Measurements from ENCODE around the gene GRSF1. TPM values are rescaled to one million over a fixed set of nuclear protein-coding genes. Genes with fewer than 3 reads are reported as not detected.
A peak's percentile ranks its signal among the peaks of the same experiment; 100 is the strongest.

GRSF1 gene
- total and polyA plus RNA-seq, 10 of the 15 experiments (the other 5 are each of a cell fraction or from before 2014, with no cell fraction given) = 37.5 to 105 (median 68.4) TPM

GRCh38 chr4:70874268-70875156 lies 34.8 kb upstream of the GRSF1 start (continued):
- TF ChIP-seq, protein P1, sequence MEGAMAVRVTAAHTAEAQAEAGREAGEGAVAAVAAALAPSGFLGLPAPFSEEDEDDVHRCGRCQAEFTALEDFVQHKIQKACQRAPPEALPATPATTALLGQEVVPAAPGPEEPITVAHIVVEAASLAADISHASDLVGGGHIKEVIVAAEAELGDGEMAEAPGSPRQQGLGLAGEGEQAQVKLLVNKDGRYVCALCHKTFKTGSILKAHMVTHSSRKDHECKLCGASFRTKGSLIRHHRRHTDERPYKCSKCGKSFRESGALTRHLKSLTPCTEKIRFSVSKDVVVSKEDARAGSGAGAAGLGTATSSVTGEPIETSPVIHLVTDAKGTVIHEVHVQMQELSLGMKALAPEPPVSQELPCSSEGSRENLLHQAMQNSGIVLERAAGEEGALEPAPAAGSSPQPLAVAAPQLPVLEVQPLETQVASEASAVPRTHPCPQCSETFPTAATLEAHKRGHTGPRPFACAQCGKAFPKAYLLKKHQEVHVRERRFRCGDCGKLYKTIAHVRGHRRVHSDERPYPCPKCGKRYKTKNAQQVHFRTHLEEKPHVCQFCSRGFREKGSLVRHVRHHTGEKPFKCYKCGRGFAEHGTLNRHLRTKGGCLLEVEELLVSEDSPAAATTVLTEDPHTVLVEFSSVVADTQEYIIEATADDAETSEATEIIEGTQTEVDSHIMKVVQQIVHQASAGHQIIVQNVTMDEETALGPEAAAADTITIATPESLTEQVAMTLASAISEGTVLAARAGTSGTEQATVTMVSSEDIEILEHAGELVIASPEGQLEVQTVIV (IDR thresholded peaks at IDR 0.05; ENCODE audit: borderline replicate concordance, partially characterized antibody) = no peak
- TF ChIP-seq IRF4 (IDR thresholded peaks at IDR 0.05; ENCODE audit: low read depth, low read length) (peak; percentile 63; the same call in 1 of the 2 replicates), POLR2A (IDR thresholded peaks at IDR 0.05; ENCODE audit: low read depth, low read length) (no peak), MYC (IDR thresholded peaks at IDR 0.05; ENCODE audit: insufficient read depth, insufficient read length, insufficient replicate concordance, low read length, severe bottlenecking) (no peak), NFXL1 (IDR thresholded peaks at IDR 0.05; ENCODE audit: borderline replicate concordance) (no peak), KDM1A (IDR thresholded peaks at IDR 0.05; ENCODE audit: borderline replicate concordance) (no peak), ATF2 (IDR thresholded peaks at IDR 0.05; ENCODE audit: low read length) (0 out of 2 replicates have a peak, but pooled peaks have one; percentile 20), RUNX3 (IDR thresholded peaks at IDR 0.05; ENCODE audit: low read length) (peak; percentile 59), LARP7 (IDR thresholded peaks at IDR 0.05) (no peak), STAT3 (IDR thresholded peaks at IDR 0.05; ENCODE audit: low read depth, low read length) (no peak), JUND (IDR thresholded peaks at IDR 0.05; ENCODE audit: low read depth, low read length) (no peak), ZNF384 (IDR thresholded peaks at IDR 0.05; ENCODE audit: borderline replicate concordance, low read depth, low read length) (peak; percentile 62; the same call in 1 of the 2 replicates), PAX5 (IDR thresholded peaks at IDR 0.05; ENCODE audit: borderline replicate concordance, low read depth, low read length) (no peak), PAX8 (IDR thresholded peaks at IDR 0.05) (no peak), RFX5 (IDR thresholded peaks at IDR 0.05; ENCODE audit: low read depth, low read length) (no peak), TARDBP (IDR thresholded peaks at IDR 0.05; ENCODE audit: borderline replicate concordance) (no peak), NR2C1 (IDR thresholded peaks at IDR 0.05) (no peak), MEF2B (IDR thresholded peaks at IDR 0.05; ENCODE audit: partially characterized antibody, poor library complexity, severe bottlenecking) (peak; percentile 10), EP300 (IDR thresholded peaks at IDR 0.05; ENCODE audit: borderline replicate concordance in 1 of 2, control insufficient read depth in 1 of 2, low read depth in 2 of 2, low read length in 2 of 2) (peak in 1 of 2 experiments; percentile 17; a peak in 2 of 4 replicates), KLF5 (IDR thresholded peaks at IDR 0.05; ENCODE audit: partially characterized antibody) (no peak), HDAC2 (IDR thresholded peaks at IDR 0.05) (no peak), NR2F1 (conservative IDR thresholded peaks at IDR 0.05) (no peak), CHD4 (IDR thresholded peaks at IDR 0.05) (no peak), NFIC (IDR thresholded peaks at IDR 0.05; ENCODE audit: low read depth, low read length) (peak; percentile 58; the same call in 1 of the 2 replicates), NBN (IDR thresholded peaks at IDR 0.05) (peak; percentile 17; the same call in 1 of the 2 replicates), SMARCA5 (IDR thresholded peaks at IDR 0.05) (peak; percentile 78; the same call in 1 of the 2 replicates), GATAD2B (conservative IDR thresholded peaks at IDR 0.05; ENCODE audit: low read depth) (0 out of 2 replicates have a peak, but pooled peaks have one; percentile 37), SMAD1 (IDR thresholded peaks at IDR 0.05; ENCODE audit: low read depth, partially characterized antibody) (no peak)

All from GM12878 (cell line).